HepG2 (cell line): Measurements from ENCODE around the gene MIX23. TPM values are rescaled to one million over a fixed set of nuclear protein-coding genes. Genes with fewer than 3 reads are reported as not detected.

ENCODE experiments used
- ATAC-seq: fragments of 200-7000 bp; cut with Tn5 transposase; 3 replicates; pipeline ENCODE4 v1.9.1; 2020; ENCODE audit warnings: mild to moderate bottlenecking, moderate library complexity
- BruUV-seq: library from RNA; stranded (reverse); fragments of 400-500 nt; replicated peaks from 2 replicates; lab custom pipeline; 2021; lab: Mats Ljungman, UMichigan
- CTCF ChIA-PET: fragments of 300-600 bp; formaldehyde crosslinking; extraction: SDS; loops from one replicate; lab custom pipeline; 2021; ENCODE audit warnings: low total read pairs, inconsistent platforms, low intra/inter-chr PET ratio; lab: Yijun Ruan, JAX
- POLR2A ChIA-PET: fragments of 350-600 bp; sonication (Branson Sonifier 250); formaldehyde crosslinking; loops from one replicate; lab custom pipeline; 2020; ENCODE audit warnings: antibody characterized with exemption, inconsistent platforms; lab: Yijun Ruan, JAX
- DNase-seq: peaks from one replicate; pipeline ENCODE4 v3.0.0-alpha.2; 2015; ENCODE audit warnings: low spot score
- FAIRE-seq: peaks from 3 replicates; lab custom pipeline; 2011; peaks lifted over from hg19 to GRCh38; lab: Jason Lieb, UNC
- H2AFZ ChIP-seq: one replicate; pipeline ENCODE4 v1.6.1; 2011; ENCODE audit warnings: low read length, inconsistent platforms
- H3K27ac ChIP-seq: fragments of 300-600 bp; 3 replicates; pipeline ENCODE4 v1.8.0; 2011; ENCODE audit warnings: mixed run types, mild to moderate bottlenecking, mixed read lengths, low read length, inconsistent platforms; ENCODE audit not compliant: insufficient read depth; ENCODE audit errors: extremely low read length
- H3K27me3 ChIP-seq, 2 experiments: fragments of 200-600 bp in 1 of 2; 2 replicates in 1 of 2; 3 replicates in 1 of 2; pipeline versions ENCODE4 v1.6.0 to v1.8.0; 2011; ENCODE audit warnings: low read length in 2 of 2, mild to moderate bottlenecking in 2 of 2, moderate library complexity in 2 of 2, inconsistent platforms in 1 of 2; ENCODE audit not compliant: insufficient read depth in 2 of 2, control insufficient read depth in 1 of 2
- H3K36me3 ChIP-seq, 2 experiments: fragments of 200-600 bp in 1 of 2; replicated peaks in 1 of 2; 2 replicates in 1 of 2; 3 replicates in 1 of 2; pipeline versions ENCODE4 v1.5.1 to v1.8.0; 2011; ENCODE audit warnings: low read length in 2 of 2, inconsistent platforms in 1 of 2; ENCODE audit not compliant: insufficient read depth in 2 of 2, control insufficient read depth in 1 of 2
- H3K4me1 ChIP-seq: 2 replicates; pipeline ENCODE4 v1.5.1; 2012; ENCODE audit warnings: low read length, inconsistent platforms; ENCODE audit not compliant: insufficient read depth
- H3K4me2 ChIP-seq: 2 replicates; pipeline ENCODE4 v1.6.0; 2011; ENCODE audit warnings: low read depth, low read length, inconsistent platforms
- H3K4me3 ChIP-seq, 3 experiments: fragments of 200-600 bp in 1 of 3; sonication (generic), shearing (Covaris generic) in 1 of 3; replicated peaks in 1 of 3; 2 replicates each; pipeline ENCODE4 v1.5.1; 2011 to 2016; ENCODE audit warnings: low read length in 3 of 3, inconsistent platforms in 2 of 3, low read depth in 2 of 3, mild to moderate bottlenecking in 2 of 3, control low read depth in 1 of 3, mixed read lengths in 1 of 3; ENCODE audit not compliant: insufficient read depth in 1 of 3
- H3K79me2 ChIP-seq: one replicate; pipeline ENCODE4 v1.6.1; 2011; ENCODE audit warnings: low read length, inconsistent platforms; ENCODE audit not compliant: insufficient read depth
- H3K9ac ChIP-seq: 2 replicates; pipeline ENCODE4 v1.6.0; 2011; ENCODE audit warnings: mild to moderate bottlenecking, low read depth, low read length, inconsistent platforms; ENCODE audit not compliant: insufficient read depth
- H3K9me3 ChIP-seq: 2 replicates; pipeline ENCODE4 v1.5.1; 2012; ENCODE audit warnings: mild to moderate bottlenecking, low read length
- H4K20me1 ChIP-seq: 2 replicates; pipeline ENCODE4 v1.6.0; 2011; ENCODE audit warnings: inconsistent platforms, mild to moderate bottlenecking, low read length, moderate library complexity; ENCODE audit not compliant: insufficient read depth
- BRD4 ChIP-seq: sonication (generic); formaldehyde crosslinking; IDR thresholded peaks from 2 replicates; pipeline ENCODE4 v1.4.0; 2020; ENCODE audit warnings: missing genetic modification reagents
- JUN ChIP-seq: sonication (generic); formaldehyde crosslinking; IDR thresholded peaks from 2 replicates; pipeline ENCODE4 v1.4.0; 2020; ENCODE audit warnings: mild to moderate bottlenecking, missing genetic modification reagents
- ZFP82 ChIP-seq: sonication (generic); formaldehyde crosslinking; IDR thresholded peaks from 2 replicates; pipeline ENCODE4 v1.5.1; 2020; ENCODE audit warnings: mild to moderate bottlenecking, missing genetic modification reagents, borderline replicate concordance
- ZNF441 ChIP-seq: sonication (generic); formaldehyde crosslinking; IDR thresholded peaks from 2 replicates; pipeline ENCODE4 v1.7.0; 2021; ENCODE audit warnings: missing genetic modification reagents, borderline replicate concordance
- WGBS: methylation state at CpG from one replicate; pipeline ENCODE4 v1.1.6; 2017; ENCODE audit warnings: low lambda C conversion rate; 5-methylcytosine and 5-hydroxymethylcytosine counted together
- in situ Hi-C: cut with HindIII; loops from 2 replicates; pipeline ENCODE4 v1.10.0; 2017; ENCODE audit warnings: low pct_unique_long_range_greater_than_20kb; ENCODE audit not compliant: extremely low pct_ligation_motif_present
- intact Hi-C: fragments of 100-400 bp; cut with micrococcal nuclease; formaldehyde crosslinking; loops from one replicate; pipeline ENCODE4 v1.10.0; 2022; ENCODE audit not compliant: unreplicated experiment
- polyA plus RNA-seq, 8 experiments: library from polyadenylated mRNA; depleted of rRNA in 3 of 8; stranded (reverse) in 7 of 8; unstranded in 1 of 8; fragments of >200 nt; fragmentation: Illumina TruSeq in 4 of 8; extraction: Trizol in 4 of 8; gene quantifications; 2 replicates each; pipeline versions ENCODE4 v1.2.1 to v1.2.3, GENCODE V29; 2011 to 2016; ENCODE audit warnings: low read depth in 4 of 8, missing spikeins in 1 of 8, mixed read lengths in 1 of 8; ENCODE audit not compliant: insufficient read depth in 1 of 8
- total RNA-seq, 5 experiments: library from RNA; depleted of rRNA; stranded (reverse); fragments of >200 nt; fragmentation: Illumina TruSeq; extraction: Trizol; gene quantifications; 2 replicates each; pipeline ENCODE4 v1.2.3, GENCODE V29; 2016; ENCODE audit warnings: low read depth in 1 of 5
- TF ChIP-seq, protein P1 (sequence below), 2 experiments: fragments of 450-650 bp in 1 of 2; sonication (generic) in 1 of 2; formaldehyde crosslinking in 1 of 2; IDR thresholded peaks; 2 replicates each; pipeline versions ENCODE4 v1.6.1 to v1.8.0; 2016 to 2022; ENCODE audit warnings: antibody characterized with exemption in 1 of 2, mild to moderate bottlenecking in 1 of 2, missing genetic modification reagents in 1 of 2
- TF ChIP-seq, protein P2 (sequence below), 2 experiments: sonication (generic) in 1 of 2; formaldehyde crosslinking in 1 of 2; IDR thresholded peaks; 2 replicates each; pipeline versions ENCODE4 v1.4.0 to v1.6.1; 2018 to 2020; ENCODE audit warnings: missing genetic modification reagents in 2 of 2, borderline replicate concordance in 1 of 2, low read depth in 1 of 2, mild to moderate bottlenecking in 1 of 2, missing biosample characterization in 1 of 2
- TF ChIP-seq, protein P3 (sequence below): sonication (generic); formaldehyde crosslinking; IDR thresholded peaks from 2 replicates; pipeline ENCODE4 v1.4.0; 2020; ENCODE audit warnings: mild to moderate bottlenecking, missing genetic modification reagents
- TF ChIP-seq, protein P4 (sequence below): IDR thresholded peaks from 2 replicates; pipeline ENCODE4 v1.6.1; 2016; ENCODE audit warnings: mild to moderate bottlenecking
- TF ChIP-seq, protein P5 (sequence below): sonication (generic); formaldehyde crosslinking; IDR thresholded peaks from 2 replicates; pipeline ENCODE4 v1.8.0; 2022; ENCODE audit warnings: mild to moderate bottlenecking, missing genetic modification reagents, moderate library complexity

Gene MIX23
- total and polyA plus RNA-seq, 2 of the 13 experiments (the other 11 are each of a cell fraction or from before 2014, with no cell fraction given) = 20.0 to 152 TPM

DNA sequence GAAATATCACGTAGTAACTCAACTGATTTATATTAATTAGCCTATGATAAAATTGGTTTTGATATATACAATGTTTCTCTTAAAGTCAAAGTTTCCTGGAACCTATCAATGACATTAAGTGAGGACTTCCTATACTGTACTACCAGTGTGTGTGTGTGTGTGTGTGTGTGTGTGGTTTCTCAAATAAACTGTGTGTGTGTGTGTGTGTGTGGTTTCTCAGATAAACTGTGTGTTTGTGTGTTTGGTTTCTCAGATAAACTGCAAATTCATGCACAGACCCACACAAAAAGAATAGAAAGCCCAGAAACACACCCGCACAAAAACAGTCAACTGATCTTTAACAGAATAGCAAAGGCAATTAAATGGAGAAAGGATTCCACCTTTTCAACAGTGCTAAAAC lies 47.3 kb upstream of the MIX23 start:
- no peak overlapping the region for H3K4me3 ChIP-seq
- peaks cover 6 to 36% of the 10 kb centered on the region in 2 experiments; a peak in 4 of 5 replicates for H3K36me3 ChIP-seq
- CTCF ChIA-PET = no interaction called here
- no peak overlapping the region for H3K9ac ChIP-seq
- H3K79me2 ChIP-seq = no peaks in the 10 kb centered on the region
- H3K4me1 ChIP-seq = no peaks in the 10 kb centered on the region
- in situ Hi-C loops = no loop called here
- no peak for ATAC-seq
- WGBS = 95% methylated on average over 2 of the region's 2 CpGs
- H3K4me2 ChIP-seq = no peak overlapping the region
- POLR2A ChIA-PET = no interaction called here
- no peaks in the 10 kb centered on the region for H3K9me3 ChIP-seq
- H3K27ac ChIP-seq = no peak overlapping the region
- H2AFZ ChIP-seq = no peak overlapping the region
- H4K20me1 ChIP-seq = no peaks in the 10 kb centered on the region
- BruUV-seq = no TSS peak
- H3K27me3 ChIP-seq = no peaks in the 10 kb centered on the region
- no peak for FAIRE-seq
- no peak for DNase-seq
- intact Hi-C loops = no loop called here
- TF ChIP-seq, protein P1, sequence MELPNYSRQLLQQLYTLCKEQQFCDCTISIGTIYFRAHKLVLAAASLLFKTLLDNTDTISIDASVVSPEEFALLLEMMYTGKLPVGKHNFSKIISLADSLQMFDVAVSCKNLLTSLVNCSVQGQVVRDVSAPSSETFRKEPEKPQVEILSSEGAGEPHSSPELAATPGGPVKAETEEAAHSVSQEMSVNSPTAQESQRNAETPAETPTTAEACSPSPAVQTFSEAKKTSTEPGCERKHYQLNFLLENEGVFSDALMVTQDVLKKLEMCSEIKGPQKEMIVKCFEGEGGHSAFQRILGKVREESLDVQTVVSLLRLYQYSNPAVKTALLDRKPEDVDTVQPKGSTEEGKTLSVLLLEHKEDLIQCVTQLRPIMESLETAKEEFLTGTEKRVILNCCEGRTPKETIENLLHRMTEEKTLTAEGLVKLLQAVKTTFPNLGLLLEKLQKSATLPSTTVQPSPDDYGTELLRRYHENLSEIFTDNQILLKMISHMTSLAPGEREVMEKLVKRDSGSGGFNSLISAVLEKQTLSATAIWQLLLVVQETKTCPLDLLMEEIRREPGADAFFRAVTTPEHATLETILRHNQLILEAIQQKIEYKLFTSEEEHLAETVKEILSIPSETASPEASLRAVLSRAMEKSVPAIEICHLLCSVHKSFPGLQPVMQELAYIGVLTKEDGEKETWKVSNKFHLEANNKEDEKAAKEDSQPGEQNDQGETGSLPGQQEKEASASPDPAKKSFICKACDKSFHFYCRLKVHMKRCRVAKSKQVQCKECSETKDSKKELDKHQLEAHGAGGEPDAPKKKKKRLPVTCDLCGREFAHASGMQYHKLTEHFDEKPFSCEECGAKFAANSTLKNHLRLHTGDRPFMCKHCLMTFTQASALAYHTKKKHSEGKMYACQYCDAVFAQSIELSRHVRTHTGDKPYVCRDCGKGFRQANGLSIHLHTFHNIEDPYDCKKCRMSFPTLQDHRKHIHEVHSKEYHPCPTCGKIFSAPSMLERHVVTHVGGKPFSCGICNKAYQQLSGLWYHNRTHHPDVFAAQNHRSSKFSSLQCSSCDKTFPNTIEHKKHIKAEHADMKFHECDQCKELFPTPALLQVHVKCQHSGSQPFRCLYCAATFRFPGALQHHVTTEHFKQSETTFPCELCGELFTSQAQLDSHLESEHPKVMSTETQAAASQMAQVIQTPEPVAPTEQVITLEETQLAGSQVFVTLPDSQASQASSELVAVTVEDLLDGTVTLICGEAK (IDR thresholded peaks at IDR 0.05) = no peak
- TF ChIP-seq, protein P1 (CRISPR knock-in tag; IDR thresholded peaks at IDR 0.05) = no peak
- TF ChIP-seq, protein P2, sequence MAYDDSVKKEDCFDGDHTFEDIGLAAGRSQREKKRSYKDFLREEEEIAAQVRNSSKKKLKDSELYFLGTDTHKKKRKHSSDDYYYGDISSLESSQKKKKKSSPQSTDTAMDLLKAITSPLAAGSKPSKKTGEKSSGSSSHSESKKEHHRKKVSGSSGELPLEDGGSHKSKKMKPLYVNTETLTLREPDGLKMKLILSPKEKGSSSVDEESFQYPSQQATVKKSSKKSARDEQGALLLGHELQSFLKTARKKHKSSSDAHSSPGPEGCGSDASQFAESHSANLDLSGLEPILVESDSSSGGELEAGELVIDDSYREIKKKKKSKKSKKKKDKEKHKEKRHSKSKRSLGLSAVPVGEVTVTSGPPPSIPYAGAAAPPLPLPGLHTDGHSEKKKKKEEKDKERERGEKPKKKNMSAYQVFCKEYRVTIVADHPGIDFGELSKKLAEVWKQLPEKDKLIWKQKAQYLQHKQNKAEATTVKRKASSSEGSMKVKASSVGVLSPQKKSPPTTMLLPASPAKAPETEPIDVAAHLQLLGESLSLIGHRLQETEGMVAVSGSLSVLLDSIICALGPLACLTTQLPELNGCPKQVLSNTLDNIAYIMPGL (CRISPR knock-in tag; IDR thresholded peaks at IDR 0.05; ENCODE audit: borderline replicate concordance in 1 of 2, low read depth in 1 of 2) = no peak
- TF ChIP-seq ZFP82 (CRISPR knock-in tag) (no peak), JUN (CRISPR knock-in tag) (no peak), BRD4 (CRISPR knock-in tag) (no peak), ZNF441 (CRISPR knock-in tag) (no peak)
- TF ChIP-seq, protein P3, sequence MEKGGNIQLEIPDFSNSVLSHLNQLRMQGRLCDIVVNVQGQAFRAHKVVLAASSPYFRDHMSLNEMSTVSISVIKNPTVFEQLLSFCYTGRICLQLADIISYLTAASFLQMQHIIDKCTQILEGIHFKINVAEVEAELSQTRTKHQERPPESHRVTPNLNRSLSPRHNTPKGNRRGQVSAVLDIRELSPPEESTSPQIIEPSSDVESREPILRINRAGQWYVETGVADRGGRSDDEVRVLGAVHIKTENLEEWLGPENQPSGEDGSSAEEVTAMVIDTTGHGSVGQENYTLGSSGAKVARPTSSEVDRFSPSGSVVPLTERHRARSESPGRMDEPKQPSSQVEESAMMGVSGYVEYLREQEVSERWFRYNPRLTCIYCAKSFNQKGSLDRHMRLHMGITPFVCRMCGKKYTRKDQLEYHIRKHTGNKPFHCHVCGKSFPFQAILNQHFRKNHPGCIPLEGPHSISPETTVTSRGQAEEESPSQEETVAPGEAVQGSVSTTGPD (CRISPR knock-in tag) = no peak
- TF ChIP-seq, protein P4, sequence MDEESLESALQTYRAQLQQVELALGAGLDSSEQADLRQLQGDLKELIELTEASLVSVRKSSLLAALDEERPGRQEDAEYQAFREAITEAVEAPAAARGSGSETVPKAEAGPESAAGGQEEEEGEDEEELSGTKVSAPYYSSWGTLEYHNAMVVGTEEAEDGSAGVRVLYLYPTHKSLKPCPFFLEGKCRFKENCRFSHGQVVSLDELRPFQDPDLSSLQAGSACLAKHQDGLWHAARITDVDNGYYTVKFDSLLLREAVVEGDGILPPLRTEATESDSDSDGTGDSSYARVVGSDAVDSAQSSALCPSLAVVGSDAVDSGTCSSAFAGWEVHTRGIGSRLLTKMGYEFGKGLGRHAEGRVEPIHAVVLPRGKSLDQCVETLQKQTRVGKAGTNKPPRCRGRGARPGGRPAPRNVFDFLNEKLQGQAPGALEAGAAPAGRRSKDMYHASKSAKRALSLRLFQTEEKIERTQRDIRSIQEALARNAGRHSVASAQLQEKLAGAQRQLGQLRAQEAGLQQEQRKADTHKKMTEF (CRISPR knock-in tag) = no peak
- TF ChIP-seq, protein P5, sequence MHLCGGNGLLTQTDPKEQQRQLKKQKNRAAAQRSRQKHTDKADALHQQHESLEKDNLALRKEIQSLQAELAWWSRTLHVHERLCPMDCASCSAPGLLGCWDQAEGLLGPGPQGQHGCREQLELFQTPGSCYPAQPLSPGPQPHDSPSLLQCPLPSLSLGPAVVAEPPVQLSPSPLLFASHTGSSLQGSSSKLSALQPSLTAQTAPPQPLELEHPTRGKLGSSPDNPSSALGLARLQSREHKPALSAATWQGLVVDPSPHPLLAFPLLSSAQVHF (CRISPR knock-in tag) = no peak
